ENCODE results near the gene NEB.
"Not testable (repeated sequence)": the region's sequence is repeated elsewhere in the genome, so short reads cannot be mapped to it uniquely, and the experiment has no call there.

Gene NEB

DNA sequence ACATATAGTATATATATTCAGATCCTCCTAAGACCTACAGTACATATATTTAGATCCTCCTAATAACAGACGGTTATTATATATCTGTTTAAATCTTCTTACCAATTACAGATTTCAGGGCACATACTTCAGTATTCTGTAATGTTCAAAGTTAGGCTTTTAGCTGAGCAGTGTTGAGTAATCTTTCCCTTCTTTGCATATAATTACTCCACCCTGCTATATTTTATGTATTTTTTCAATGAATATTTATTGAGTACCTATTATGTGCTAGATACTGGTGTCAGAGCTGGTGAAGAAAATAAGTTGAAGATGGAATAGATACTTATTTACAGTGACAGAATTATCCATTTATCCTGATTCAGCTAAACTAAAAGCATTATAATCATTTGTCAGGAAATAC, 84.9 kb downstream of the NEB start:
- no peak for DNase-seq

DNA sequence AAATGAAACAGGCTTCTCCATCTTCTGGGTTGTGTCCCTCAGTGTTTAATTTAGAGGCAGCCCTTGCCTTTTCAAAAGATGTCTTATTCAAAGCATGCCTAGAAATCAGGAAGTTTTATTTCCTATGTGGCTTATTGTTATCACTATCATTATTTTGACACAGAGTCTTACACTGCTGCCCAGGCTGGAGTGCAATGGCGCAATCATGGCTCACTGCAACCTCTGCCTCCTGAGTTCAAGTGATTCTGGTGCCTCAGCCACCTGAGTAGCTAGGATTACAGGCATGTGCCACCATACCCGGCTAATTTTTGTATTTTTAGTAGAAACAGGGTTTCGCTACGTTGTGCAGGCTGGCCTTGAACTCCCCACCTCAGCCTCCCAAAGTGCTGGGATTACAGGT, 87.8 kb downstream of the NEB start:
- DNase-seq, result not testable (repeated sequence)

DNA sequence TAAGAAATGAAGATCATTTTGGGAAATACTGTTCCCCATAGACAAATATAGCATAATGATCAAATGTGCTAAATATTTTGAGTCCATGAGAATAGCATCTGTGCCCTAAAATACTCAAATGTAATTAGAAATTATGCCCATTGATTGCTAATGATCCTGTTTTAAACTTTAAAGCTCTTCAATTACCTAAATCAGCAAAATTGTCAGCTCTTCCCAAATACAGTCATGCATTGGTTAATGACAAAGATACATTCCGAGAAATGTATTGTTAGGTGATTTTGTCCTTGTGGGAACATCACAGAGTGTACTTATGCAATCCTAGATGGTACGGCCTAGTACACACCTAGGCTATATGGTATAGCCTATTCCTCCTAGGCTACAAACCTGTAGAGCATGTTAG, 89.7 kb downstream of the NEB start:
- DNase-seq, result no peak

DNA sequence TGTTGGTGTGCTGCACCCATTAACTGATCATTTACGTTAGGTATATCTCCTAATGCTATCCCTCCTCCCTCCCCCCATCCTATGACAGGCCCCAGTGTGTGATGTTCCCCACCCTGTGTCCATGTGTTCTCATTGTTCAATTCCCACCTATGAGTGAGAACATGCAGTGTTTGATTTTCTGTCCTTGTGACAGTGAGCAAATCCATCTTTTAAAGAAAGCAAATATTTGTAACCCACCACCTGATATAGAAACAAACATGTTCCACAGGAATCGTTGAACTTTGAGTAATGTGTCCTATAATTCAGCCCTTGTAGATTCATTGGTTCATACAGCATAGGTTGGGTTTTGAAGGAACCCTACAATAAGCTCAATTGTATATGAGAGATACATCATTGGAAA, 92.4 kb downstream of the NEB start:
- not testable (repeated sequence) for DNase-seq

DNA sequence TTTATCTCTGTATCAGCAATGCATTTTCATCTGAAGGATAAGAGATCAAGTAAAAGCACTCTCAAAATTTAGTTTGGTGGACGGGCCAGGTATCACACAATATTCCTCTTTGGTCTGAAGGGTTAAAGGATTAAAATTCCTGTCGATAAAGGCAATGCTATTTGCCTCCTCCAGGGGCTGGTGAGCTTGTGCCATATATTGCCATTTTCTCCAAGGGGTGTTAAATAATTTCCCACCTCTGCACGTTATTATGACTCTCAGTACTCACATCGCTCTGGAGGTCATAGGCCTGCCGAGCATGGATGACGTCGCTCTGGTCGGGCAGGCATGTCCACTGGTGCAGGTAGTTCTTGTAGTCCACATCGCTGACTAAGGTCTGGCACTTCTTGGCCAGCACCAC, 94.2 kb downstream of the NEB start:
- no peak for DNase-seq

DNA sequence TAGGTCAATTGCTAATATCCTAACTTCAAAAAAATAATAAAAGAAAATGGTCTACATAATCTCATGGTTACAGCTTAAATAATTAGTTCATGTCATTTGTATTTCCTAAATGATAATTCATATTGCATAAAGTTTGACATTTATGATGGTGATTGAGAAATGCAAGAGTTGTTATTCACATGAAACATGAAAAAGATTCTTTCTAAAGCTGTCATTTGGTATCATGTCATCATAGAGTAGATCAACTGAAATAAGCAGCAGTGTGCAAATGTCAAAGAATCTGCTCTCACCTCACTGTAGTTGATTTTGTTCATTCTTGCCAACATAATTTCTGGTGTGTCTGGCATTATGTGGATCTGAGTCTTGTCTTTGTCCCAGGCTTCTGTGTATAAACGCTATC, 95.3 kb downstream of the NEB start:
- no peak for DNase-seq

DNA sequence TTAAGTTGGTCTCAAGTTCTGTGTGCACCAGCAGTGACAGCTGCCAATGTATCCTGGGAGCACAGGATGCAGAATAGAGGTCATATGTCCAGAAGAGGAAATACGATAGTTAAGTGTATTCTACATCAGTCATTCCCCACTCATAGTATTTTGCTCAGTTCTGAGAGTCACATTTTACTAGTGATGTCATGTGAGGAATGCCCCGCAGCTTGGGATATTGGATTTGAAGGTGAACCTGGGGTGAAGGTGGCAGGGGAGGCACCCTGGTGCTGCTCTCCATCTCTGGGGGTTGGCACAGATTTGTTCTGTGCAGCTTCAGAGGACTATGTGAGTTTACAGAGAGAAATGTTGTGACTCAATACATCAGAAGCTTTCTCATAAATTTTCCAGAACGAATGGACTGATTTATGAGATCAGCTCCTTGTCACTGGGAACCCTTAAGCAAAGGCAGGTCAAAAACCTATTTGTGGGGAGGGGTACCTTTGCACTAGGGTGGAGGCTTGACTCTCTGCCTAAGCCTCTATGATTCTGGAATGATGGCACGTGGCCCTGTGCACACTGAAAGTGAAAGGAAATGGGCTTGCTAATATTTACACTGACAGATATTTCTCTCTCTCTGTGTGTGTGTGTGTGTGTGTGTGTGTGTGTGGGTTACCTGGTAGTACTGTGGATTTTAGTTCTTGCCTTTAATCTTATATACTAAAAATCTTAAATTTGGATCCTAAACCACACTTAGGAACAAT, 95.9 kb downstream of the NEB start:
- no peak for DNase-seq

DNA sequence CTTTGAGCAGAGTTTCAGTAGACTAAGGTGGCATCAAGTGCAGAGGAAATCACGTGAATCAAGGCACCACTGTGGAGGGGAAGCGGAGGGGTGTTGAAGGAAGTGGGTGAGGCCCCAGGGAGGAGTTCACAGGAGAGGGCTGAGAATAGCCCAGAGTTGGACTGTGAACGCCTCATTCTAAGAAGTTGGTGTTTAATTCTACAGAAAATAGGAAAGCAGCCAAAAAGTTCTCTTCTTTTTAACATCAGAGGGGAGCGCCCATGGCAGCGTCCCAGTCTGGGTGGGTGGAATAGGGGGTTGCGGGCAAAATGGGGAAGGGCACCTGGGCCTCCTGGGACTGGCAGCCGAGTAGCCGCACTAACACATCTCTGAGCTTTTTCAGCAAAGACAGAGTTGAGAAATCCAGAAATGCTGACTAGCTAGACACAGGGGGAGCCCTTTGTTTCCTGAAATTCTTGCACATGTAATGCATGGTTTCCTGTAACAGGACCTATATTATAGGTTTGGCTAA, 97.0 kb downstream of the NEB start:
- DNase-seq, result no peak

DNA sequence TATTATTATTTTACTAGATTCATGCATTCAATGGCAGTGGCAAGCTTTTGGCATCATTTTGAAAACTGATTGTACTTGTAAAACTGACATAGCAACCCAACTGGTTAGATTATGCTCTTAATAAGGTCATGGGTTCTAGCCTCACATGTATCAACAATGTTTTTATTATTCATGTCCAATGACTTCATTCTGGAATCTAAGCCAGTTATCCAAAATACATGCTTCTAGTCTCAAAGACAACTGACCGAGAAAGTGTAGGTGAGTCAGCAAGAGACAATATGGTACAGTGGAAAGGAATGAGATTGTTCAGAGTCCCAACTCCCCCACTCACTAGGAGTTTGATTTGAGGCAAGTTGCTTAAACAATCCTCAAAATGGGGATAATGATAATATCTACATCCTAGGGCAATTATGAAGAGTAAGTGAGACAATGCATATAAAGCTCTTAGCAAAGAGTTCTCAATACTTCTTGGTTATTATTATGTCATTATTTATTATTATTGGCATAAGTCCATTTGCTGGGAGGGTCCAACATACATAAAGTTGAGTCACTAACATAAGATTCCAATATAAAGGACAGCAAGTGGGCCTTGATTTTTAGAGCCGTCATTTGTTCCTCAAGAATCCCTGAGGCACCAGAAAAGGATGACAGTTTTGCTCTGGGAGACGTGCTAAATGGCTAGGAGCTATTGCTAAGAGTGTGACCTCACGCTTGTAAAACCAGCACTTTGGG, 99.4 kb downstream of the NEB start:
- no peak for DNase-seq

DNA sequence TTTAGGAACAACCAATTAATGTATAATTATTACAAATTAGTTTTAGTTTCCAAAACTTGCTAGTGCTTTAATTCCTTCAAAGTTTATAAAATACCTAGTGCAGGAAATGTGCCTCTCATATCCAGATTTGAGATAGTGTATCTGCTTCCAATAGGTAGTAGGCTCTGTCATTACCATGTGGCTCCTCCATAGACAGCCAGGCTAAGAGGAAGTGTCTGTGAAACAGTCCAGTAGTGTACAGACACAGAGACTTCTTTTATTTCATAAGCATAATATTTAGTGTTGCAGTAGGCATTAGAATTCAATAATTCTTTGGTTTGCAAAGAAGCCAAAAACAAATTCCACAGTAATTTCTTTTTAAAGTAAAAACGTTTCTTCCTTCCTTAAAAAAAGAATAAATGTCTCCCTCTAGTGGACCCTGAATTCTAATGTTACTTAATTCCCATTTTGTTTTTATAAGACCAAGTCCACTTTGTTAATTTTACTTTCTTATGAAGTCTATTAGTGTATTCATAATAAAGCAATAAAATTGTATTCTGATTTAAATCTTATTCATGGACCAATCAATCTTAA, 101.2 kb downstream of the NEB start:
- peak; percentile 6 for DNase-seq

DNA sequence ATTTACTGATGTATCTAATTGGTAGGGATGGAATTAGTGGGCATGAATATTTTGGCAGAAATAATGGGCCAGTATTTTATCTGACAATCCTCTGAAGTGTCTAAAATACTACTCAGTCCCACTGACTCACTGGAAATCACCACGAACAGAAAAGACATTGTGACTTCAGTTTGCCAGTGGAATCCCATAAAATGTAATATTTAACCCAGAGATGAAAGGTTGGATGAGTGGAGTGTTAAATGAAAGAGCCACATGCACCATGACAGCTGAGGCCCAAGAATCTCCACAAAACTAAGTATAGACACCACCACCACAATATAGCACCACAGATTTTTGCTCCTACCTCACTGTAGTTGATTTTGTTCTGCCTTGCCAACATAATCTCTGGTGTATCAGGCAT, 103.9 kb downstream of the NEB start:
- DNase-seq, result no peak

DNA sequence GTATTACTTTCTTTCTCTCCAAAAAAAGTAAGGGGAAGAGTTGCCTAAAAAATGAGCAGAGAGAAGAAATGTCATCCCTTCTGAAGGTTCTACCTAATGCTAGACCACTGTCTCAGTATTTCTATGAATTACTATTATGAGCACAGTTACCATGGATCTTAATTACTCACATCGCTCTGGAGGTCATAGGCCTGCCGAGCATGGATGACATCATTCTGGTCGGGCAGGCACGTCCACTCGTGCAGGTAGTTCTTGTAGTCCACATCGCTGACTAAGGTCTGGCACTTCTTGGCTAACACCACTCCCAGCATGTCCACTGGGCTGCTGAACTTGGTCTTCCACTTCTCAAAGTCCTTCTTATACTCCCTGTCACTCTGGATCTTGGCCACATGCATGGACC, 106.9 kb downstream of the NEB start:
- DNase-seq, result no peak

DNA sequence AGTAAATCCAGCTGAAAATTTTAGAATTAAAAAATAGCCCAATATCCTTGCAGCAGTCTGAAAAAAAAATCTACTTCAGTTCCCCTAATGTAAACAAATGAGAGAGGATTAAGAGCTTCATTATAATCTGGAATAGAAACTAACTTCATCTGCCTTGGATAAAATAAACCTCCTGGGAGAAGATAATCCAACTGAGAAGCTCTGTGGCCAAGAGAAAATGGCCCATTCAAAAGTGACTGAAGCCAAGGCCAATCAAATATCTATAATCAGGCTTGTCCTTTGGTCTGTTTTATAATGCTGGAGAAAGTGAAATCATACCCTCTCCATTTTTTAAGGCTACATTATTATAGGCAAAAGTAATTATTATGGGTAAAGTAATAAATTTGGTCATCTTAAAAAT, 110.0 kb downstream of the NEB start:
- DNase-seq, result no peak

DNA sequence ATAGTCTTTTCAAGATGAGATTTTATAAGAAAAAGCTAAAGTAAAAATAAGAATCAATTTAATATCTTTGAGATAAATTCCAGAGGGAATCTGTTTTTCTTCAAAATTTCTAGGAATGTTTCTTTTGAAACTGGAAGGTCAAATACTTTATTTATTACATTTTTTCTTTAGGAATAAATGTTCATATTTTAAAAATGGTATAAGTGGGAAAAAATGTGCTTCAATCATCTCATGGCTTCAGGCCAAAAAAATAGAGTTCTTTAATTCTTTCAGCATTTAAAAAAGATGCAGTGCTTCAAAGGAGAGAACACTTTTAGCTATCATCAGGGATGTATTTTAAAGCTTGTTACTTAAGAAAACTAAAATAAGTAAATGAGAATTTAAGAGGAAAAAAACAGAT, 110.6 kb downstream of the NEB start:
- DNase-seq, result no peak

DNA sequence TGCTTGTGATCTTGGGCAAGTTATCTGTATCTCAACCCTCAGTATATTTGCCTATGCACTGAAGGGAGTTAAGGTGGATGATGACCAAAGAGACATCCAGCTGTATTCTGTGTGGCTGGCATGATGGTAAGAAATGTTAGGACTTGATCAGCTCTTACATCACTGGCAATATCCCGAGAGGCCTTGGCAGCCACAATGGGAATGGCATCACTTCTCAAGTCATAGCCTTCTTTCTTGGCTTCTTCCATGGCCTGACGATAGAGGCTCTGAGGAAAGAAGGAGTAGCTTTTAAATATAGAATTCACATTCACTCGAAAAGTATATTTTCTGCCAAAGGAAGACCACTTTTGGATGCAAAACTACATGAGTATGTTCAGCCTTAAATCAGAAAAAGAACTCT, 113.5 kb downstream of the NEB start:
- DNase-seq, result no peak

DNA sequence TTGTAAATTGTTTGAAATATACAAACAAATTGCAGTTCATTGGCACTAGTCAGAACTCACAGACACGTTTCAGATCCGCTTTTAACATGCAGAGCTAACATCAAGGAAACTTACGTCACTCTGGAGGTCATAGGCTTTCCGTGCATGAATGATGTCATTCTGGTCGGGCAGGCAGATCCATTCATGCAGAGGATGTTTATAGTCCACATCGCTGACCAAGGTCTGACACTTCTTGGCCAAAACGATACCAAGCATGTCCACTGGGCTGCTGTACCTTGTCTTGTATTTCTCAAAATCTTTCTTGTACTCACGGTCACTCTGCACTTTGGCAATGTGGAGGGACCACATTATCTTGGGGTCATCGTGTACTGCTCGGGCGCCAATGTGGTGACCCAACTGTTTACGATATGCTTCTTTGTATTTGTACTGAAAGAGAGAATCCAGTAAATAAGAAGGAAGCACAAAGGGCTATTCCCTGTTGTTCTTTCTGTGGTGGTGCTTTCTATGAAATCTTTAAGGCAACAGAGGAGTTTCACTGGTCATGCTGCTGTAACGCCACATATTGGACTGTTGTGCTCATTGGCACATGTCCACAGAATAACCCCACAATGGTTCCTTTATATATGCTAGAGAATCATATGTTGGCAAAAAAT, 114.8 kb downstream of the NEB start:
- no peak for DNase-seq

DNA sequence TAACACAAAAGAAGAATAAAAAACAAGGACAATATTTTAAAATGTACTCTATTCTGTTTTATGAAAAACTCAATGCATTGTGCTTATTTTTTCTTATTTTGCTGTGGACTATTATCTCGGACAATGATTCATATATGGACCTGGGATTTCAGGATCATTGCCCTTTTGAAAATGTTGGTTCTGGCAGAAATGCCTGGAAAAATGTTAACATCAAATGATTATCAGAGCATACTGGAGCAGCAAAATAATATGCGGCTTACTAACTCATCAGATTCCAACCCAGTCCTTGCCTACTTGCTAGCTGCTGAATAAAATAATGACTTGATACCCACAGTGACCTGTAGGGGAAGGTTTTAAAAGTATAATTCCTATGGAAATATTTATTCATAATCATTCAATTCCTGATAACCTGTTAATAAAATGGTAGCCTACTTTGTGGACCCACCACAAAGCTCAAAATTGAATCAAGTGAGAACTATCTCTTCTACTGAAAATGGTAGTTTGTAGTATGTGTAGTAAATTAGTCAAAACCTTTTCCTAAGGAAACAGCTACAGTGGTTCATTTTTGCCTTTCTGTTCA, 117.4 kb downstream of the NEB start:
- DNase-seq, result no peak

DNA sequence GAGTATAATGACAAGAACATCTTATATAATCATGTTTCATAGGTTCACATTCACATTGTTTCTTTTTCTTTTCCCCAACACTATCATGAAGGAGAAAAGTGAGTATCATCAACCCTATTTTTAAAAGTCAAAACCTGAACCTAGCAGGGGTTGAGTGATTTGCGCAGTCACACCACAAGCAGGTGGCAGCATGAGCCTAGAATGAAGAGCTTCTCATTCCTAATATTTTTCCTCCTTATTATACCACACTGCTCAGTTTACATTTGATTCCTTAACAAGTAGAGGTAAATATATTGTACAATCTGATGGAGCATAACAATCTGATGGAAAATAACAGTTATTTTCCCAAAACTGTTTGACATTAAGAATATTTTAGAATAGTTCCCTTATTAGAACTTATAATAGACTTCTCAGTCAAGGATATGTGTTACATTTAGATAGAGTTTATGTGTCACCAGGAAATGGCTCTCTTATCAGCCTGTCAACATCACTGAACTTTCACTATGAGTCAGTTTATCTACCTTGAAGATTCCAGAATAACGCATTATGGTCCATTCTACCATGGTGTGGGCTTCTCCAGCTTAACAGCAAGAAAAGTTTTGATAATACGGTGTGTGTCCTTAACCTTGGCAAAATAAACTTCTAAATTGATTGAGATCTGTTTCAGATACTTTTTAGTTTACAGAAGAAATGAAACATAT, 119.5 kb downstream of the NEB start:
- no peak for DNase-seq

DNA sequence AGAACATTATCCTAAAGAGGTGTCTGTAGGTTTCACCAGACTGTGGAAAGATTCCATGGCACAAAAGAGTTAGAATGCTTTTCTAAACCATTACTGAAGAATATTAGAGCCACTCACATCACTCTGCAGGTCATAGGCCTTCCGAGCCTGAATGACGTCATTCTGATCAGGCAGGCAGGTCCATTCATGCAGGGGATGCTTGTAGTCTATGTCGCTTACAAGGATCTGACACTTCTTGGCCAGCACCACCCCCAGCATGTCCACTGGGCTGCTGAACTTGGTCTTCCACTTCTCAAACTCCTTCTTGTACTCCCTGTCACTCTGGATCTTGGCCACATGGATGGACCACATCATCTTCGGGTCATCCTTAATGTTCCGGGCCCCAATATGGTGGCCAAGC, 120.1 kb downstream of the NEB start:
- no peak for DNase-seq

DNA sequence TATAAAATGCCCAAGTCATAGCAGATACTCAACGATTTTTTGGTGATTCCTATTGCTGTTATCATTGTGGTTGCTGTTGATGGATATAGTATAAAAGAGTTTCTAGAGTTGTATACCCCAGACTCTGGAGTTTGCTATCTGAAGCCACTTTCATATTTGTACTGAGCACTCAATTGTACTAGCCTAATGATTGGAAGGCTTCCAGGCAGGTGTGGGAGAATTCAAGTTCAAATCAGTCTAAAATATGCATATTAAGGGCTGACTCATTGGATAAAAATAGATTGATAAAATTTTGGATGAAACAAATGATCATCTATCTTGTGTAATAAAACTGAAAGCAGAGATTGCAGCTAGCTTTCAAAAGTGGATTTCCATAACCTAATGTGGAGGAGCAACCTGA, 122.9 kb downstream of the NEB start:
- no peak for DNase-seq

DNA sequence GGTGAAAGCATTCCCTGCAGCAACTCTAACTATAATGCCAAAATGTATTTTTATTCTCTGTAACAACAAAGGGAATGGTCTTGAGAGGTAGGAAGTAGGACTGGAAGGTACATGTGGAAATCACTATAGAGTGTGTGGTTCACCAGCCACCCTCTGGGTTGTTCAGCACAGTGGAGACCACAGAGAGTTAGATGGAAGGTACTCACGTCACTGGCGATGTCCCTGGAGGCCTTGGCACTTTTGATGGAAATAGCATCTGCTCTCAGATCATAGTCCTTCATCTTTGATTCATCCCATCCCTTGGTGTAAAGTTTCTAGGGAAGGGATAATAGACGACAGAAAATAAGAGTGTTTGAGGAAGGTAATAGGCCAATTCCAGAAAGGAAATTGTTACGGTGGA, 124.0 kb downstream of the NEB start:
- no peak for DNase-seq

DNA sequence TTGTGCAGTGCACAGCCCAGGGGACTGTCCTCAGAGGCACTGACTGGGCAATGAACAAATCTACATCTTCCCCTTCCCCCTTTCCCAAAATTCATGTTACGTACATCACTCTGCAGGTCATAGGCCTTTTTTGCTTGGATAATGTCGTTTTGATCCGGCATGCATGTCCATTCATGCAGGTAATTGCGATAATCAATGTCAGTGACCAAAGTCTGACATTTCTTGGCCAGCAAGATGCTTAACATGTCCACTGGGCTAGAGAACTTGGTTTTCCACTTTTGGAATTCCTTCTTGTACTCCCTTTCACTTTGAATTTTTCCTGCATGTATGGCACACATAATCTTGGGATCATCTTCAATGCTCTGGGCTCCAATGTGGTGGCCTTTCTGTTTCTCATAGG, 124.6 kb downstream of the NEB start:
- DNase-seq, result no peak
